Trophoblast cell (in vitro differentiated cells and primary cell): ENCODE data around the gene FASTK.
A peak's percentile ranks its signal among the peaks of the same experiment; 100 is the strongest.

Source experiments
- DNase-seq, 2 donors: peaks; one replicate each; pipeline ENCODE4 v3.0.0-alpha.2; 2016
- H2AFZ ChIP-seq: 2 replicates; pipeline ENCODE4 v1.6.1; 2013; ENCODE audit warnings: low read length, moderate library complexity, mild to moderate bottlenecking; ENCODE audit not compliant: insufficient read depth, poor library complexity
- H2AK5ac ChIP-seq: 2 replicates; pipeline ENCODE4 v1.6.1; 2013; ENCODE audit warnings: mild to moderate bottlenecking, low read length
- H2BK120ac ChIP-seq: 2 replicates; pipeline ENCODE4 v1.6.1; 2013; ENCODE audit warnings: low read length, mild to moderate bottlenecking, moderate library complexity; ENCODE audit not compliant: insufficient read depth, poor library complexity
- H2BK12ac ChIP-seq: 2 replicates; pipeline ENCODE4 v1.6.1; 2013; ENCODE audit warnings: mild to moderate bottlenecking, low read length, moderate library complexity
- H2BK5ac ChIP-seq: 2 replicates; pipeline ENCODE4 v1.6.1; 2013; ENCODE audit warnings: low read length, low read depth, moderate library complexity, mild to moderate bottlenecking; ENCODE audit not compliant: poor library complexity
- H3K14ac ChIP-seq: 2 replicates; pipeline ENCODE4 v1.6.1; 2013; ENCODE audit warnings: mild to moderate bottlenecking, low read length
- H3K18ac ChIP-seq: 2 replicates; pipeline ENCODE4 v1.6.1; 2013; ENCODE audit warnings: mild to moderate bottlenecking, low read length
- H3K23ac ChIP-seq: 2 replicates; pipeline ENCODE4 v1.6.1; 2013; ENCODE audit warnings: low read length
- H3K27ac ChIP-seq: 2 replicates; pipeline ENCODE4 v1.5.1; 2013; ENCODE audit warnings: low read depth, mild to moderate bottlenecking, inconsistent platforms, low read length, moderate library complexity
- H3K27me3 ChIP-seq: 2 replicates; pipeline ENCODE4 v1.6.1; 2013; ENCODE audit warnings: inconsistent platforms, mild to moderate bottlenecking, low read length, moderate library complexity; ENCODE audit not compliant: insufficient read depth
- H3K36me3 ChIP-seq, 2 experiments: 1 replicate in 1 of 2; 2 replicates in 1 of 2; pipeline ENCODE4 v1.6.1; 2013; ENCODE audit warnings: low read length in 2 of 2, mild to moderate bottlenecking in 2 of 2, moderate library complexity in 1 of 2; ENCODE audit not compliant: insufficient read depth in 2 of 2, control insufficient read depth in 1 of 2
- H3K4ac ChIP-seq: 2 replicates; pipeline ENCODE4 v1.6.1; 2013; ENCODE audit warnings: low read depth, mild to moderate bottlenecking, low read length, moderate library complexity
- H3K4me1 ChIP-seq, 2 experiments: 1 replicate in 1 of 2; 2 replicates in 1 of 2; pipeline ENCODE4 v1.6.1; 2013; ENCODE audit warnings: low read length in 2 of 2, mild to moderate bottlenecking in 2 of 2, moderate library complexity in 1 of 2; ENCODE audit not compliant: insufficient read depth in 2 of 2, control insufficient read depth in 1 of 2
- H3K4me2 ChIP-seq: 2 replicates; pipeline ENCODE4 v1.6.1; 2013; ENCODE audit warnings: inconsistent platforms, mild to moderate bottlenecking, low read length, moderate library complexity
- H3K4me3 ChIP-seq: 2 replicates; pipeline ENCODE4 v1.5.1; 2013; ENCODE audit warnings: mild to moderate bottlenecking, low read depth, low read length, inconsistent platforms
- H3K79me1 ChIP-seq: one replicate; pipeline ENCODE4 v1.6.1; 2013; ENCODE audit warnings: low read length
- H3K79me2 ChIP-seq: 2 replicates; pipeline ENCODE4 v1.6.1; 2013; ENCODE audit warnings: low read length, mild to moderate bottlenecking; ENCODE audit not compliant: control insufficient read depth, insufficient read depth, poor library complexity
- H3K9ac ChIP-seq: 2 replicates; pipeline ENCODE4 v1.6.1; 2013; ENCODE audit warnings: mild to moderate bottlenecking, low read length
- H3K9me3 ChIP-seq: 2 replicates; pipeline ENCODE4 v1.6.1; 2013; ENCODE audit warnings: low read depth, mild to moderate bottlenecking, control low read depth, inconsistent platforms, low read length; ENCODE audit not compliant: insufficient read depth
- H4K12ac ChIP-seq: 2 replicates; pipeline ENCODE4 v1.6.1; 2013; ENCODE audit warnings: low read depth, mild to moderate bottlenecking, low read length, moderate library complexity
- H4K8ac ChIP-seq: 2 replicates; pipeline ENCODE4 v1.6.1; 2013; ENCODE audit warnings: low read depth, mild to moderate bottlenecking, low read length, moderate library complexity
- H4K91ac ChIP-seq: one replicate; pipeline ENCODE4 v1.6.1; 2013; ENCODE audit warnings: low read depth, mild to moderate bottlenecking, low read length, moderate library complexity
- WGBS: extraction: QIAGEN DNeasy Blood & Tissue Kit; methylation state at CpG from one replicate; pipeline ENCODE4 v1.1.7; 2013; ENCODE audit warnings: missing lambda C conversion rate; ENCODE audit not compliant: insufficient read length, insufficient coverage; ENCODE audit errors: extremely low coverage; 5-methylcytosine and 5-hydroxymethylcytosine counted together

Gene FASTK

DNA sequence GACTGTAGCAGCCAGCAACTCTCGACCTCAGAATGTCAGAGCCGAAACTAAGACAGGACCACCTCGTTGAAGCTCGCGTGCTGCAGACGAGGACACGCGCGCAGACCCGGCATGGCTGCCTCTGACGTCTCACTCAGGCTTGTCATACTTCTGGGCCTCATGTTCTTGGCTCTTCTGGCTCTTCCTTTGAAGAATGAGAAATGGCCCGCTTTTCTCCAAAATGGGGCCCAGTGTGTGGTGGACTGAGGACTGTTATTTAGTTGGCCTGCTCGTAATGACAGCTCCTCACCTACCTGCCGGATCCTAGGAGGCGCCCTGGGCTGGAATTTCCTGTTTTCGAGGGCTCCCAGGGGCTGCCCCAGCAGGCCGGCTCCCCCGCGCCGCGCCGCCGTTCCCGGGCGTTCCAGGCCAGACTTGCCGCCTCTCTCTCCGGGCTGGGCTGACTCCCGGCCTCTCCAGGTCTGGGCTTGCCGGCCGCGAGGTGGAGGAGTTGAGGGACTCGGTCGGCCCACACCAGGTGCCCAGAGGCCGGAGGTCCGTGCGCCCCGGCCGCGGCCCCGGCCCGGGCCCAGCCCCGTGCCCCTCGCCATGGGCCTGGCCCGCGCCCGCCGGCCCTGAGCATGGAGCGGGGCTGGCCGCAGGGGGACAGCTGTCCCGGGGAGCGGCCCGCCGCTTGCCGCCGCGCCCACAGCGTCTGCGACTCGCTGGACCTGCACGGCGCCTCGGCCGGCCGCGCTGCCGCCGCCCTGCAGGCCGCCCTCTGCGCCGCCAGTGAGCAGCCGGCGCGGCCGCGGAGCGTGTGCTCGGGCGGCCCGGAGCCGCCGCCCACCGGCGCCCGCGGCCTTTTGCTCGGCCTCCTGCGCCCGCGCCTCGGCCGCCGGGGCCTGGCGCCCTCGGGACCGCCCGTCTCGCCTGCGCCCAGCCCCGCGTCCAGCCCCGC is 33.8 kb upstream of the FASTK start:
- peak overlapping the region; percentile 49 for H4K12ac ChIP-seq
- peak overlapping the region; percentile 67 for H4K8ac ChIP-seq
- H3K9ac ChIP-seq: peak overlapping the region; percentile 87
- H2AK5ac ChIP-seq: peak overlapping the region; percentile 4
- no peaks in the 10 kb centered on the region for H3K9me3 ChIP-seq
- H3K4me3 ChIP-seq: peak overlapping the region; percentile 80
- H3K27me3 ChIP-seq: no peaks in the 10 kb centered on the region
- peaks cover 24% of the 10 kb centered on the region for H3K79me1 ChIP-seq
- H3K79me2 ChIP-seq: peaks cover 25% of the 10 kb centered on the region
- H3K14ac ChIP-seq: peak overlapping the region; percentile 91
- peak overlapping the region; percentile 97 for H4K91ac ChIP-seq
- peak overlapping the region; percentile 84 for H3K4me2 ChIP-seq
- peaks cover 26 to 33% of the 10 kb centered on the region in 2 experiments for H3K4me1 ChIP-seq
- DNase-seq: peak in 1 of 2 donors; percentile 38
- H2BK12ac ChIP-seq: peak overlapping the region; percentile 58
- peak overlapping the region; percentile 67 for H3K4ac ChIP-seq
- H3K27ac ChIP-seq: peak overlapping the region; percentile 100
- peak overlapping the region; percentile 62 for H3K18ac ChIP-seq
- H2BK120ac ChIP-seq: peak overlapping the region; percentile 86
- H3K36me3 ChIP-seq: peaks cover 29 to 30% of the 10 kb centered on the region in 2 experiments
- WGBS: no CpG with 5 or more reads among the region's 101 CpGs
- H2AFZ ChIP-seq: peak overlapping the region; percentile 32
- H3K23ac ChIP-seq: no peak overlapping the region
- H2BK5ac ChIP-seq: peak overlapping the region; percentile 96

DNA sequence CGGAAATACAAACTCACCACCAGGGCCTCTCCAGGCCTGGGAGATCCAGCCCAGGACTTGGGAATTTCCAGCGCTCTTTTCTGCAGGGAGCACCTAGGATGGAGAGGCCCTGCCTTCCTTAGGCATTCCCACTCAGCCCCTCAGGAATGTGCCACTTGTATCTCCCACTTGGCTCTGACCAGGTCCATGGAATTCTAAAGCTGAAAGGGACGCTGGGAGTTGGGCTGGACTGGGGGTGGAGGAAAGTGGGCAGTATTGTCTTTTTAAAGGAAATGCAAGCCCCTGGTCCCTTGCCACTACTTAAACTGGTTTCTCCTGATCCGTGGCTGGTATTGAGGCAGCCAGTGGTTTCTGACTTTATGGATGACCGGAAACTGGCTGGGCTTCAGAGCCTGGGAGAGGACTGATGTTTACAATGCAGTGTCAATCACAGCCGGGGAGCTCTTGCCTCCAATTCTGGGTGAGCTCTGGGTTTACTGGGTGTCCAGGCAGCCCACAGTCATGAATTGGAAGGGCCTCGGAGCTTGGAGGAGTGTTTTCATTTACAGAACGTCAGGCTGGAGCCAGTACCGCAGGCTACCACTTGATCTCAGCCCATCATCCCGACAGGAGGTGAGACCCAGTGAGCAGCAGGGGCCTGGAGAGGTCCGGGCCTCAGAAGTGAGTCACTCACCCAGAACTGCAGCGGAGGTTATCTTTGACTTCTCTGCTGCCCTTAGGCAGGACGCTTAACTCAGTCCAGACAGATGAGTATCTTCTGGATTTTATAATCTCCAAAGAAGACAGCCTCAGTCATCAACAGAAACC is 32.9 kb upstream of the FASTK start:
- Histone ChIP-seq H3K9ac (no peak overlapping the region), H3K9me3 (no peaks in the 10 kb centered on the region), H3K27ac (peak overlapping the region; percentile 100), H2BK120ac (peak overlapping the region; percentile 86), H3K4ac (peak overlapping the region; percentile 46), H3K14ac (peak overlapping the region; percentile 70), H3K36me3 (peaks cover 21% of the 10 kb centered on the region in 2 experiments), H3K4me2 (peak overlapping the region; percentile 84), H3K79me1 (peaks cover 24% of the 10 kb centered on the region), H3K27me3 (no peaks in the 10 kb centered on the region), H2BK5ac (peak overlapping the region; percentile 96), H2AK5ac (peak overlapping the region; percentile 34), H3K79me2 (peaks cover 25% of the 10 kb centered on the region), H2AFZ (peak overlapping the region; percentile 59), H2BK12ac (peak overlapping the region; percentile 74), H3K4me1 (peaks cover 26 to 33% of the 10 kb centered on the region in 2 experiments), H3K23ac (no peak overlapping the region), H3K4me3 (no peak overlapping the region), H4K91ac (peak overlapping the region; percentile 97), H4K12ac (no peak overlapping the region), H3K18ac (peak overlapping the region; percentile 77), H4K8ac (peak overlapping the region; percentile 90)
- DNase-seq: peak; percentile 91 to 92
- no CpG with 5 or more reads among the region's 13 CpGs for WGBS

DNA sequence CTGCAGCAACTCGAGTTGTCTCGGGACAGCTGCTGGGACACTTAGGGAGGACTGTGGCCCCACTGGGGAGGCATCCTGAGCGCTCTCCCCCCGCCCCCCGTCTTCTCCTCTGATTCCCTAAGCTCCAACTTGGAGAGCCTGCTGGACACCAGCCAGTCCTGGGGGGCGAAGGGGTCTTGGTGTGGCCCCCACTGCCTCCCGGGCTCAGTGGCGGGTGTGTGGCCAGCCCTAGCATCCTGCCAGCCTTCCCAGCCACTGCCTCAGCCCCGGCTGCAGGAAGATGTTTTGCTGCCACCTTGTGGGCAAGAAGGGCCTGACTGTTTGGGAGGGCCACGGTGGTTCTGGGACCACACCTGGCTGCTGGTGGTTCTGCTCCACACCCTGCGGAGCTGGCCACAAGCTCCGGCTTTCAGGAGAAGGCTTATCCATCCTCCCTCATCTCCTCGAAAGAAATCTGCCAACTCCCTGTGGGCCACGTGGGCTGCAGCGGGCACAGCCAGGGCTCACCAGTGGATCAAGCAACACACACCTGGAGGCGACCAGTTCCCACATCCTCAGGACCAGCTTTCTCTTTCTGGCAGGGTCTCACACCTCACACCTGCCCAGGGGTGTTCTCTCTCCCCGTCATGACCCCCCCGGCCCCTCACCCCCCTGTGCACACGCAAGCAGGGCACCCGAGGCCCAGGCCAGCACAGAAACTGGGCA is 30.5 kb upstream of the FASTK start:
- no peak overlapping the region for H4K91ac ChIP-seq
- no peak overlapping the region for H3K23ac ChIP-seq
- peak overlapping the region; percentile 69 for H2BK12ac ChIP-seq
- no peak overlapping the region for H3K27ac ChIP-seq
- H2BK5ac ChIP-seq: no peak overlapping the region
- peak overlapping the region; percentile 92 for H2AK5ac ChIP-seq
- no peak overlapping the region for H2BK120ac ChIP-seq
- H3K9me3 ChIP-seq: no peaks in the 10 kb centered on the region
- H3K4ac ChIP-seq: peak overlapping the region; percentile 80
- H3K4me3 ChIP-seq: no peak overlapping the region
- peak overlapping the region; percentile 57 for H3K18ac ChIP-seq
- peaks cover 15% of the 10 kb centered on the region for H3K79me2 ChIP-seq
- peaks cover 16 to 24% of the 10 kb centered on the region in 2 experiments for H3K4me1 ChIP-seq
- H3K14ac ChIP-seq: no peak overlapping the region
- no peak overlapping the region for H4K12ac ChIP-seq
- H3K4me2 ChIP-seq: no peak overlapping the region
- no peak overlapping the region for H3K9ac ChIP-seq
- no CpG with 5 or more reads among the region's 20 CpGs for WGBS
- H4K8ac ChIP-seq: no peak overlapping the region
- DNase-seq: peak; percentile 72 to 91
- no peak overlapping the region for H2AFZ ChIP-seq
- H3K27me3 ChIP-seq: no peaks in the 10 kb centered on the region
- peaks cover 2 to 3% of the 10 kb centered on the region in 2 experiments for H3K36me3 ChIP-seq
- H3K79me1 ChIP-seq: peaks cover 24% of the 10 kb centered on the region
